SHP77 (cell line): ENCODE measurements around the gene TRMO.

ENCODE experiments used
- DNase-seq, 2 experiments: peaks; one replicate each; lab custom pipeline; 2025; lab: John Stamatoyannopoulos, UW

Gene TRMO

DNA sequence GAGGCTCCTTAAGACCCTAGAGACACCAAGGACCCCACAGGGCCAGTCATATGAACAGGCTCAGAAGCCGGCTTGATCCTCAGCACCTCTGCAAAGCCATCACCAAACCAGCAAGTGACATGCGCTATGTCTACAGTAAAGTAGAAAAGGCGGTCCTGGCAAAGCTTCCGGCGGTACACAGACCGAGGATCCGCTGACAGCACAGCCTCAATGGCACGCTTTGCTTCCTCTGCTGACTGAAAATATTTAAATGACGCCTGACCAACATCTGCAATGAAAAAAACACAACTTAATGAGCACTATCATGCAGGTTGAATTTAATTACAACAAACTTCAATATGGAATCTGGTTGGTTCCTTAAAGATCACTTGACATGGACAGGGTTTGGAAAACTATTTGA lies 17.6 kb downstream of the TRMO start:
- DNase-seq: no peak

DNA sequence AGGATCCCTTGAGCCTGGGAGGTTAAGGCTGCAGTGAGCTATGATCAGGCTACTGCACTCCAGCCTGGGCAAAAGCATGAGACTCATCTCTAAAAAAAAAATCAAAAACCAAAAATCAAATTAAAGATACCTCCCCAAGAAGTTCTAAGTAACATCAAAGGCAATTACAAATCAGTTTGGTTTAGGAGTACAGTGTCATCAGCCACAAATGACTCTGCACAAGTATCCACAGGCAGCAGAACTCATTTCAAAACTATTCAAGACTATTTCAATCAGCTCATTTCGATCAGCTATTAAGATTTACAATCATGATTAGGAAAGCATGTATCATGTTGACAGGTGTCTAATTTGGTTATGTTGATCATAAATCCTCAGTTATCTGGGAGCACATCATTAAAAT lies 19.1 kb downstream of the TRMO start:
- no peak for DNase-seq

DNA sequence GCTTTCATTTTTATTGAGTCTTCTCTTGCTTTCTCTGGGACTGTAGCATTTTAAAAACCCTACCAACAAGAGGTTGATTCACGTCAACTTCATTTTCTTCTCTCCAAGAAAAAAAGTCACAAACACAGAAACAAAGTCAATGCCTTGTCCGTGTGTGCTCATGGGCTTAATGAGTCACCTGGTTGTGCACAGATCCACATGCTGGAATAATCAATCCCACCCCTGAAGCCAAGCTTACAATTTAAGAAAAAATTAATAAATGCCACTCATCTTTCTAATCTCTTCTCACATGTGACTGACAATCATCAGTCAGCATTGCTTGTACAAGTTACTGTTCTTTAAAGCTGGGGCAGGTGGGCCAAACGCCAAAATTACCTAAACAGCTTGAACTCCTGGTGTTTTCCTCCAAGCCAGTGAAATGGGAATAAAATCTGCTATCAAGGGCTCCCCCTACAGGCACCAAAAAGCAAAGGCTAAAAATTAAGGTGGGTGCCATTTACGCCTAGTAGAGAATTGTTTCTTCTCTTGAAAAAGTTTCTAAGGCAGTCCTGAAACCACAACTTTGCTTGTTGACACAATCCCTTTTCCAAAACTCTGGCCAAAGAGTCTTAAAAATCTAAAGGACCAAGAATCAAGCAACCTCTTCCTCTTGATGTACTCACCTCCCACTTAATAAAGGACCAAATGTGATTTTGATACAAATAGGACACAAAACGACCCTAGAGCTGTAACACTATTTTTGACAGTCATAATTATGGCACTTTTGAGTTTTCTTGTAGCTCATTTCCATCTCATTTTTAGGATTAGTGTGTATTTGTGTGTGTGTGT lies 21.3 kb downstream of the TRMO start:
- DNase-seq: peak; percentile 8 to 11

DNA sequence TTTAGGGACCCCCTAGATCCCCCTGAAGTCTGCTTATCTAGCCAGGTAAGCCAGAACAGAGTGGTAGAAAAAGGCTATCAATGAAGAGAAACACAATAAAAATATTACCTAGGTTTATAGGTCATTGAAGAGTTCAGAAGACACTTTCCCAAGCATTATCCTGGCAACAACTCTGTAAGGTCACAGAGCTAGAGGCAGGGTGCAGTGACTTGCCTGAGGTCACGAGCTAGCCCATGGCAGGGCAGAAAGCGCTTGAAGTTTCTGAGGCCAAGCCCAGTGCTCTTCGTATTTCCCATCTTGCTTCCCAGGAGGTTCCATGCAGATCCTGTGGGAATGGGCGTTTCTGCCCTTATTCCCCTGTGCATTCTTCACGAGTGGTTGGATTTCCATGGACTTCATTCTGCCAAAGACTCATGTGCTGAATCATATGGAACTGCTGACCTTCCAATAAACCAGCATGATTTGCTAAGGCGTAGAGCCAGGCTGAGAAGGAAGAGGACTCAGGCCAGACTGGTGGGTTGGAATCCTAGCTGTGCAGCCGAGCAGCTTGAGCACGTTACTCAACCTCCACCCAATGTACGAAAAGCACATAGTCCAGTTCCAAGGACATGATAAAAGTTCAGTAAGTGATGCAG lies 22.1 kb downstream of the TRMO start:
- no peak for DNase-seq

DNA sequence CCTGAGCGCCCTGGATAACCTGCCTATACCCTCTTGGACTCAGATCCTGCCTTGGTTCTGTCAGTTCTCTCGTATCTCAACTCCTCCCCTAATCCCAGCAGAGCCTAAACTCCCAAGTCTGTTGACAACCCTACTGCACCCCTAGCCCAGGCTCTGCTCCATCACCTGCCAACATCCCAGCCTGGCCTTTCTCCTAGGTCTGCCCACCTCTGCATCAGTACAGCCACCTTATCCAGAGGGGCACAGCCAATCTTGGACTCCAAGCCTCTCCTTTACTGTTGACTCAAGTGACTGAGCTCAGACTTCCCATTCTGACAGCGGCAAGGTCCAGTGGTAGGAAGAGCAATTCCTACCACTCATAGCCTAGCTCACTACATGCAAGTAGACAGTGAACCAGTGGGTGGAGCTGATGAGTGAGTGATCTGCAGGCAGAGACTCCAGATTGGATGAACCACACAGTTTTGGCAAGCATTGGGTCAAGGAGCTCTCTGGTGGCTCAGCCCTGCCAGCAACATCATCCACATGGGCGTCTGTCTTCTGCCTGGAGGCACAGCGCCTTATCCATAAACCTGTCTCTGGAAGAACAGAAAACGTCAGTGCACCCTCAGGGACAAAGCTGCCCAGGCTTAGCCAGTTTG lies 26.5 kb downstream of the TRMO start:
- DNase-seq: peak in 1 of 2 experiments; percentile 10

DNA sequence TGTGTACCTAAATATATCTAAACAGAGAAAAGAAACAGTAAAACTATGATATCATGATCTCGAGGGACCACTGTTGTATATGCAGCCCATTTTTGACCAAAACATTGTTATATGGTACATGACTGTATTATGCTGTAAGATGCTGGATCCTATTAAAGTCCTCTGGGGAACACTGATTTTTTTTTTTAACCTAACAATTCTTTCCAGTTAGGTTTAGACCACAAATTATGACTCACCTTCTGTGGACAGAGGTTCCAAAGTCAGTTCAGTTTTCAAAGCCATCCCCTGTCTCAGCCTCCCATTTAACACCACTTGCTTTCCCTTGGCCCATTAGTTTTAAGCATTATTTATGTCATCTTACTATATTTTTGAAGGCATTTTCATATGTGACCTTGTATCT lies 27.1 kb downstream of the TRMO start:
- no peak for DNase-seq

DNA sequence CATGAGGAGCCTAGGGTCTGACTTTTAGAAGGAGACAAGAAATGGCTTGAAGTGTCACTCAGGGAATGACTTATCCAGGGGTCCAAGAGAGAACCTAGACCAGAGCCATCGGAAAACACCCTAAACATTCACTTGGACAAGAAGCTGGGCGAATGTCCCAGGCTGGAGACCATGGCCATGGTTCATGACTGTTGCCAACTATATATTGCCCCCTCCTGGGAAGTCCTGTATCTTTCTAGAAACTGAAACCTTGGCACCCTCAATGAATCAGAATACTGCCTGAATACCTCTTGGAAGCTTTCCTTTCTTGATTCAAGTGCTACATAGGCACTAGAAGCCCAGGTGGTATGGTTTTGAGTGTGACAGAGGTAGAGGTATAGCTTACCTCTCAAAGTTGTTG lies 29.9 kb downstream of the TRMO start:
- DNase-seq: no peak

DNA sequence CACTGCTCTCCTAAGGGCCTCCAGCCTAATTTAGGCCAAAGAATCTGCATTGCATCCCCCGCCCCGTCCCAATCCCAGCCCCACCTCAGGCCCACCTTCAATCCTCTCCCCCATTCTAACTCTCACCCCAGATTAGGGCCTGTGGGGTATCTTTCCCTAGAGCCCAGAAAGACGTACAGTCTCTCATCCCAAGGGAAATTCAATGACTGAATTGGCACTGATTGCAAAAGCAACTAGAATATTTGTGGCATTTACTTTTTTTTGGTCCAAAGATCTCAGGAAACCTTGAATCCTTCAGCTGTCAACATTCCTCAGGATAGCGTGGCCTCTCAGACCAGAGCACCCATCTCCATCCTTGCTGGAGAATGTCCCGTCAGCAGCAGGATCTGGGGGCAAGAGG lies 30.6 kb downstream of the TRMO start:
- DNase-seq: no peak

DNA sequence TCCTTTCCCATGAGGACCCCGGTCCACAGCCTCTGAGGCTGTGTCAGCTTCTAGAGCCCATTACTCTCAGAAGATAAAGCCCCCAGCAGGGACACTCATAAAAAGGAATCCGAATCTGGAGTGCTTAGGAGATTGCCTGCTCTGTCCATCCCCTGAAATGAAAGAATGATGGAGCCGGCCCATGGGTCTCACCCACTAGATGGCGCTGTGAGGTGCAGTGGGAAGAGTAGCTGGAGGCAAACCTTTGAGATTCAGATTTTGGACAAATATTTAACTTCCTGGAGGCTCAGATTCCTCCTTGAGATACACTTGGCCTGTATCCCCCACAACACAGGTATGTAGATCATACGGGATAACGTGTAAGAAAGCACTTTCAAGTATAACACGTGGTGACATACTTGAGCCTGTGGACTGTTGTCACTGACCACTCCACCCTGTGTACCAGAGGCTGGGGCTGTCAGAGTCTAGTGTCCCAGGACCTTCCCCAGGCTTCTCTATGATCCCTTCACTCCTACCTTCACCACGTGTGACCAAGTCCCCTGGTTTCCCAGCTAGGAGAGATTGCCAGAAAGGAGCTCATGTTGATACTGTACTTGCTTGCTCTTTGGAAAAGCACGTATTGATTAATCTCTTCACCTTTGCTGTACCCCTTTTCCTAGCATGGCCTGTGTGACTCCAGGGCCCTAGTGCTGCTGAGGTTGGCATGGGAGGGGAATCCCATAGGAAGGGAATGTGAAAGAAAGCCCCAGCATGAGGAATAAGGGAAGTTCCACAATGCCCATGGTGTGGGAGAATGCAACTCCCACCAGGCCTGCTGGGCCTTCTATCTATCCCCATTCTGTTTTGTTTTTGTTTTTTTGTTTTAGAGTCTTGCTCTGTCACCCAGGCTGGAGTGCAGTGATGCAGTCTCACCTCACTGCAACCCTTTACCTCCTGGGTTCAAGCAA lies 32.1 kb downstream of the TRMO start:
- DNase-seq: peak in 1 of 2 experiments; percentile 5

DNA sequence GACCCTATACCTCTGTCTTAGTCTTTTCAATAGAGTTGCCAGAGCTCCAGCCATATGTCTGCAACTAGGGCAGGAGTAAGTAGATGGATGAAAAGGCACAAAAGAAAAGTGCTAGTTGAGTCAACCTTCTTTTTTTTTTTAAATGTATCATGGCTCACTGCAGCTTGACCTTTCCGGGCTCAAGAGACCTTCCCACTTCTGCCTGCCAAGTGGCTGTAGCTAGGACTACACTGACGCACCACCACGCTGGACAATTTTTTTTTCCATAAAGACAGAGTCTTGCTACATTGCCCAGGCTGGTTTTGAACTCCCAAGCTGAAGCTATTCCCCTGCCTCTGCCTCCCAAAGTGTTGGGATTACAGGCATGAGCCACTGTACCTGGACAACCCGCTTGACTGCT lies 42.0 kb downstream of the TRMO start:
- DNase-seq: no peak

DNA sequence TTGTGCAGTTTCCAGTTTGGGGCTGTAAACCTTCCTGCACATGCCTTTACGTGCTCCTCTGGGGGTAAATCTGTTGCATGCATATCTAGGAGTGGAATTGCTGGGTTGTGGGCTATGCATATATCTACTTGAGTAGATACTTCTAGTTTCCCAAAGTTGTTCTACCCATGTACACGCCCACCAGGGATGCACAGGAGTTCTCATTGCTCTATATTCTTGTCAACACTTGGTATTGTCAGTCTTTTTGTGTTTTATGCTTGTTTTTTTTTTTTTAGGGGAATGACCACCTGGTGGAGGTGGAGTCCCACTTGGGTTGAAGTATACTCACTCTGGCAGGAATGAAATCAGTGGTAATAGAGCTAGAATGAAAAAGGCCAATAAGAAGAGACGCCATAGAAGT lies 46.2 kb downstream of the TRMO start:
- DNase-seq: no peak

DNA sequence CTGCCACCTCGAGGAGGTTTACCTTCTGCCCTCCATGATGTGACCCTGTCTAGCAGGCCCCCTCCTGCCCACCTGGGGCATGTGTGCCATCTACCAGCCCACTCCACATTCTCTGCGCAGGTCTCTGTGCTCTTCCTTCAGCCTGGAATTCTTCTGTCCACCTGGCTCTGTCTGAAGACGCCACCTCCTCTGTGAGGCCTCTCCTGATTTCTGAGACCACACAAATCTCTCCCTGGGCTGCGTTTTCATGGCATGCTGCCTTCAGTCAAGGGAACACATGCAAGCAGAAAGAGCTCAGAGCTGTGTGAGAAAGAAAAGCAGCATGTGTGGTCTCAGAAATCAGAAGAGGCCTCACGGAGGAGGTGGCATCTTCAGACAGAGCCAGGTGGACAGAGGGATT lies 47.2 kb downstream of the TRMO start:
- DNase-seq: no peak

DNA sequence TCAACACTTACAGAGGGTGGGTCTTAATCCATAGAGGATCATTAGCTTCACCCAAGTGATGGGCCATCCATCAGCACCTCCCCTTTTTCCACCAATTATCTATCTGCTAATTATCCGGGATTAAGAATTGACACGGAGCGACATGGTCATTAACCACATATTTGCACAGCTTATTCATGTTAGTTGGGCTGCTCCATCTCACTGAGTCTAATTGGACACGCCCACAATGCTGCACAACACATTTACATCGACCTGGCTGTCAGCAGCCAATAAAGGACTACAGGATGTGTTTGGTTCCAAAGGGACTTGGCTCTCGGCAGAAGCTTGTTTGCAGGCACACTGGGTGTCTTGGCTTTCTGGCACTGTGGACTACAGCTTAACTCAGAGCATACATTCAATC lies 47.7 kb downstream of the TRMO start:
- DNase-seq: no peak

DNA sequence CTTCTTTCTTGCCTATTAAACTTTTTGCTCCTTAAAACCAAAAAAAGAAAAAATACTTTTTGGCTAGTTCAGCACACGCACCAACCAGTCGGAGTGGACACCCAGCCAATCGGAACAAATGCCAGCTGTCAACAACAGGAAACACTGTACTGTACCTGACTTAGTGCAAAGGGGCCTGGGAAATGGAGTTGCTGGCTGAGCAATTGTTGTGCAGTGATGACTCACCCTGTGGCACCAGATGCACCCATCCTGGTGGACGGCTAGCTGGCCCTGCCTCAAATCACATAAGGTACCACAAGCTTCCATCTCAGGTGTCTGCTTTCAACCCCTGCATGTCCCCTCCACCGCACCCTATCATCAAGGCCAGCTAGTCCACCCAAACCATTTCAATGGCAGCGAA lies 48.4 kb downstream of the TRMO start:
- DNase-seq: no peak

DNA sequence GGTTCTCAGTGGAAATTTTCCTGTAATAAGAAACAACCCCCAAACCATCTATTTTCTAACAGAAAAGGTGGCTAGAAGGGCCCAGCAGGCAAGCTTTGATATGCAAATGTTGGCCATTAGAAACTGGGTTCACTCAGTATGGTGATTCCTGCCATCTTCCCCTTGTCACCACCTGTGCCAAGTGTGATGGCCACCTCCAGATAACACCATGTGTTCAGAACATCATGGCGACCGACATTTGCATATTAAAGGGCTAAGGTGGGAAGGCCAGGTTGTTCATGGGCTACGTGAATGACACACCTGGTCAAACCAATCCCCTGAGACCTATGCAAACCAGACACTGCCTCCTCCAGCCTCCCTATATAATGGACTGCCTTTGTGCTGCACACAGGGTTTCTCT lies 48.9 kb downstream of the TRMO start:
- no peak for DNase-seq

DNA sequence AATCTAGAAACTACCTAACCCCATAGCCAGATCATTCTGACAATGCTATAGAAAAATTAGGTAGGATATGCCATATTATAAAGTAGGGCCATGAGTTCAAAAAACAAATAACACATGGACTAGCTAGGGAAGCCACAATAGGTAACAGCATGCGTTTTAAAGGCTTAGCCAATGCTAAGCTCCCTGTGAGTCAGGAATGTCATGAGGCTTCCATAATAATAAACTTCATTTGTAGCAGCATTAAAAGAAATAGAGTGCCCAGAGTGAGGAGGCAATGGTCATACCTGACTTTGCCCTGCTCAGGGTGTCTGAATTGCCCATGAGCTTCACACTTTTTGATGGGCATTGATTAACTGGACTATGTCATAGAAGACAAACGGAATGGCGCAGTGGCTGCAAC lies 53.4 kb downstream of the TRMO start:
- no peak for DNase-seq

DNA sequence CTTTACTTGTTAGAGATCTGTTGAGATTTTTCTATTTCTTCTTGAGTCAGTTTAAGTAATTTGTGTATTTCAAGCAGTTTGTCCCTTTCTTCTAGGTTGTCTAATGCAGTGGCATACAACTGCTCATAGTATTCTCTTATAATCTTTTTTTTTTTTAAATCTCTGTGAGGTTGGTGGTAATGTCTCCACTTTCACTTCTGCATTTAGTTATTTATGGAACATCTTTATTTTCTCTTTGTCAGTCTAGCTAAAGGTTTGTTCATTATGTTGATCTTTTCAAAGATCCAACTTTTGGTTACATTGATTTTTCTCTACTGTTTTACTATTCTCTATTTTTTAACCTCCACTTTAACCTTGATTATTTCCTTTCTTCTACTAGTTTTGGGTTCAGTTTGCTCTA lies 55.5 kb downstream of the TRMO start:
- DNase-seq: no peak

DNA sequence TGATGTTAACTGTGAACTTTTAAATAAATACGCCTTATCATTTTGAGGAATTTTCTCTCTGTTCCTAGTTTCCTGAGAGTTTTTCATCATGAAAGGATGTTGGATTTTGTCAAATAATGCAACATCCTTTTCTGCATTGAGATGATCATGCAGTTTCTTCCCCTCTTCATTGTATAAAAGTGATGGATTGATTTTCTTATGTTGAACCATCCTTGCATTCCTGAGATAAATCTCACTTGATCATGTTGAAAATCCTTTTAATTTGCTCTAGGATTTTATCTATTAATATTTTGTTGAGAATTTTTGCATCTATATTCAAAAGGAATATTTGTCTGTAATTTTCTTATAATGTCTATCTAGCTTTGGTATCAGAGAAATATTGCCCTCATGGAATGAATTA lies 56.0 kb downstream of the TRMO start:
- no peak for DNase-seq

DNA sequence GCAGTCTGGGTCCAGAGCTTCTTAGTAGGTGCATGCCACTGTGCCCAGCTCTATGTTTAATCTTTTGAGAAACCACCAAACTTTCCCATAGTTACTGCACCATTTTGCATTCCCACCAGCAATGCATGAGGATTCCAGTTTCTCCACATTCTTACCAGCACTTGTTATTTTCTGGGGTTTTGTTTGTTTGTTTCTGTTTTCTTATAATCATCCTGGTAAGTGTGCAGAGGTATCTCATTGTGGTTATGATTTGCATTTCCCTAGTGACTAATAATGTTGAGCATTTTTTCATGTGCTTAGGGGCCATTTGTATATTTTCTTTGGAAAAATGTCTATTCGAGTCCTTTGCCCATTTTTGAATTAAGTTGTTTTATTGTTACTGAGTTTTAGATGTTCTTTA lies 57.9 kb downstream of the TRMO start:
- DNase-seq: no peak

DNA sequence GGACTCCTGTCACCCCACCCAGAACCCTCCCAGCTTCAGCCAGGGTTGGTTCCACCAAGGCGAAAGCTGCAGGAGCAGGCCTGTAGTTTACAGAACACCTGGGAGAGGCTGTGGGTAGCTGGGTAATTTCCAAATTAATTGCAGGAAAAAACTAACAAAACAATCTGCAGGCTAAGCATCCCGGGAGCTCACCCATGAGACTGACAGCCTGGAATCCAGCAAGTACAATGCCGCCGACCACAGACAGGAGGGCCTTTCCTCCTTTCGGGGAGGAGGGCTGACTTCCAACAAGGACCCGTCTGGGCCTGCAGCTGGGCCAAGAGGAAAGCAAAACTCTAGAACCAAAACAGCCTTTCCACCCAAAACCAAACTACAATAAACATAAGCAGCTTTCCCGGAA lies 59.0 kb downstream of the TRMO start:
- DNase-seq: no peak

DNA sequence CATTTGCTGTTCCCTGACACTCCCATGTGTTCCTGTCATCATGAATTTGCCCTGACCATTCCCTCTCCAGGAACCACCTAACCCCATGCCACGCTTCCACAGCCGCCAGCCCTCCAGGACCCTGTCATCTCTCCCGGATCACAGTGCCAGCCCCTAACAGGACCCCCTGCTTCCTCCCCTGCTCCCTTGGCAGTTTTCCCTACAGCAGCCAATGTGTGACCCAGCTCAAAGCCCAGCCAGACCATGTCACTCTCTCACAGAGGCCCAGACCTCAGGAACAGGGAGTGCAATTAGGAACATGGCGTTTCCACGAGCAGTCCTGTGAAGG lies 61.2 kb downstream of the TRMO start:
- DNase-seq: no peak

DNA sequence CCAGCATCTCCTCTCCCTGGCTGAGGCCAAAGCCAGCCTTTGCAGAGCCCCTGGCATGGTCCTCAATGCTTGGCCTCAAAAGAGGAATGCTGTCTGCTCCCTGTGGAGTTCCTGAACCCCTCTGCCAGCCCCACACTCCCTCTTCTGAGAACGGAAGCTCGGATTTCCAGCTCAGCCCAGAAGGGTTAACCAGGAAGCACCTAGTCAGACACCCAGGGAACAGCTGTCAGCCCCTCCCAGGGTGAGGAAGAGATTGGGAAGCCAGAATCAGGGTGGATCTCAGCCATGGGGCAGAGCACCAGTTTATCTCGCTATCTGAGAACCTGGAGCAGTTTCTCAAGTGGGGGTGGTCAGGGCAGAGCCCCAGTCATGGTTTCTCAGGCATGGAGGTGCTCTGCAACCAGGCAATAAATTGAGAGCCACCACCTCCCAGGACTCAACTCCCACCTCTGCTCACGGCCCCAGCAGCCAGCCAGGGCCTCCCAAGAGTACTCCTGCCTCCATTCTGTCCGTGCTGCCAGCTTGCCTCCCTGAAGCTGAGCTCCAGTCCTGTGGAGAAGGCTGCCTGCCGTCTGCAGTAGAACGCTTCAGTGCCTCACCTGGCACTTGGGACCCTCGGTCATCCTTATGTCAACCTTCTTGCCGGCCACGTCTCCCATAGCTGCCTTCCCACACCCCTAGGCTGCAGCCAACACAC lies 61.7 kb downstream of the TRMO start:
- DNase-seq: no peak
